IMR-90 (cell line): ENCODE results near the gene RNF2. TPM values are rescaled to one million over a fixed set of nuclear protein-coding genes. Genes with fewer than 3 reads are reported as not detected.

Experiments
- ATAC-seq: fragments of 200-7000 bp; cut with Tn5 transposase; 2 replicates; pipeline ENCODE4 v1.9.1; 2020; ENCODE audit warnings: low read depth, mild to moderate bottlenecking, moderate library complexity
- BruUV-seq: library from RNA; stranded (reverse); fragments of 400-500 nt; replicated peaks from 2 replicates; lab custom pipeline; 2021; lab: Mats Ljungman, UMichigan
- CTCF ChIA-PET: fragments of 300-600 bp; formaldehyde crosslinking; extraction: SDS; loops from one replicate; lab custom pipeline; 2021; ENCODE audit warnings: antibody characterized with exemption; lab: Yijun Ruan, JAX
- POLR2A ChIA-PET: fragments of 300-600 bp; sonication (Branson Sonifier 250); formaldehyde crosslinking; loops from one replicate; lab custom pipeline; 2022; ENCODE audit warnings: antibody characterized with exemption; ENCODE audit not compliant: unreplicated experiment; lab: Charles Lee
- DNase-seq: peaks from one replicate; pipeline ENCODE4 v3.0.0; 2013
- H2AFZ ChIP-seq: replicated peaks from 2 replicates; pipeline ENCODE3; 2013; ENCODE audit warnings: low read length, mild to moderate bottlenecking; ENCODE audit not compliant: poor library complexity
- H2AK5ac ChIP-seq: 2 replicates; pipeline ENCODE4 v1.6.1; 2013; ENCODE audit warnings: low read depth, low read length, inconsistent platforms
- H2AK9ac ChIP-seq: replicated peaks from 2 replicates; pipeline ENCODE3; 2013; ENCODE audit warnings: mild to moderate bottlenecking, low read depth, low read length, moderate library complexity; ENCODE audit not compliant: poor library complexity
- H2BK120ac ChIP-seq: 2 replicates; pipeline ENCODE4 v1.6.1; 2013; ENCODE audit warnings: low read depth, low read length, inconsistent platforms
- H2BK15ac ChIP-seq: 3 replicates; pipeline ENCODE4 v1.6.1; 2013; ENCODE audit warnings: low read depth, low read length, inconsistent platforms
- H2BK20ac ChIP-seq: 2 replicates; pipeline ENCODE4 v1.6.1; 2013; ENCODE audit warnings: low read depth, mild to moderate bottlenecking, inconsistent platforms, low read length, moderate library complexity
- H2BK5ac ChIP-seq: 2 replicates; pipeline ENCODE4 v1.6.1; 2013; ENCODE audit warnings: mild to moderate bottlenecking, low read depth, low read length, inconsistent platforms; ENCODE audit not compliant: poor library complexity, severe bottlenecking
- H3K14ac ChIP-seq: replicated peaks from 2 replicates; pipeline ENCODE4 v1.6.1; 2013; ENCODE audit warnings: low read depth, low read length, inconsistent platforms
- H3K18ac ChIP-seq: 2 replicates; pipeline ENCODE4 v1.6.1; 2013; ENCODE audit warnings: low read depth, low read length, control low read depth
- H3K23ac ChIP-seq: 2 replicates; pipeline ENCODE4 v1.6.1; 2013; ENCODE audit warnings: low read depth, low read length, inconsistent platforms
- H3K27ac ChIP-seq: 2 replicates; pipeline ENCODE4 v1.5.1; 2013; ENCODE audit warnings: mild to moderate bottlenecking, control low read depth, low read length; ENCODE audit not compliant: insufficient read depth
- H3K27me3 ChIP-seq: 2 replicates; pipeline ENCODE4 v1.6.1; 2013; ENCODE audit warnings: low read length; ENCODE audit not compliant: control insufficient read depth, insufficient read depth
- H3K36me3 ChIP-seq: 2 replicates; pipeline ENCODE4 v1.6.1; 2013; ENCODE audit warnings: low read length, mixed read lengths; ENCODE audit not compliant: control insufficient read depth, insufficient read depth
- H3K4ac ChIP-seq: 2 replicates; pipeline ENCODE4 v1.6.1; 2013; ENCODE audit warnings: low read depth, low read length, inconsistent platforms
- H3K4me1 ChIP-seq: 2 replicates; pipeline ENCODE4 v1.6.1; 2013; ENCODE audit warnings: low read length, mixed read lengths; ENCODE audit not compliant: control insufficient read depth, insufficient read depth
- H3K4me2 ChIP-seq: 2 replicates; pipeline ENCODE4 v1.6.1; 2013; ENCODE audit warnings: low read depth, mild to moderate bottlenecking, control low read depth, low read length, moderate library complexity
- H3K4me3 ChIP-seq: 2 replicates; pipeline ENCODE4 v1.5.1; 2013; ENCODE audit warnings: low read depth, mild to moderate bottlenecking, control low read depth, low read length, moderate library complexity; ENCODE audit not compliant: insufficient read depth
- H3K56ac ChIP-seq: 2 replicates; pipeline ENCODE4 v1.6.1; 2013; ENCODE audit warnings: low read length, inconsistent platforms; ENCODE audit not compliant: insufficient read depth; ENCODE audit errors: extremely low read depth
- H3K79me1 ChIP-seq, 2 experiments: 2 replicates each; pipeline ENCODE4 v1.6.1; 2013; ENCODE audit warnings: low read length in 2 of 2, inconsistent platforms in 1 of 2, low read depth in 1 of 2
- H3K9ac ChIP-seq: 2 replicates; pipeline ENCODE4 v1.6.1; 2013; ENCODE audit warnings: low read depth, low read length, control low read depth
- H3K9me1 ChIP-seq: 2 replicates; pipeline ENCODE4 v1.6.1; 2013; ENCODE audit warnings: low read length, inconsistent platforms; ENCODE audit not compliant: insufficient read depth
- H3K9me3 ChIP-seq: 2 replicates; pipeline ENCODE4 v1.6.1; 2013; ENCODE audit warnings: low read length; ENCODE audit not compliant: control insufficient read depth, insufficient read depth
- H4K20me1 ChIP-seq: 2 replicates; pipeline ENCODE4 v1.6.1; 2013; ENCODE audit warnings: low read length, inconsistent platforms; ENCODE audit not compliant: insufficient read depth
- H4K5ac ChIP-seq: 2 replicates; pipeline ENCODE4 v1.6.1; 2013; ENCODE audit warnings: mild to moderate bottlenecking, low read depth, low read length, control low read depth
- H4K8ac ChIP-seq, 2 experiments: 2 replicates each; pipeline ENCODE4 v1.6.1; 2013; ENCODE audit warnings: low read depth in 2 of 2, low read length in 2 of 2, control low read depth in 1 of 2, inconsistent platforms in 1 of 2
- H4K91ac ChIP-seq: 2 replicates; pipeline ENCODE4 v1.6.1; 2013; ENCODE audit warnings: low read depth, low read length, inconsistent platforms; ENCODE audit not compliant: insufficient read depth
- BHLHE40 ChIP-seq: fragments of 150-350 bp; IDR thresholded peaks from 2 replicates; pipeline ENCODE4 v1.6.1; 2016; ENCODE audit warnings: mild to moderate bottlenecking, low read depth, low read length
- CEBPB ChIP-seq: IDR thresholded peaks from 2 replicates; pipeline ENCODE4 v1.6.1; 2012; ENCODE audit warnings: low read depth, low read length, improper control_type of control experiment
- CHD1 ChIP-seq: IDR thresholded peaks from 2 replicates; pipeline ENCODE4 v1.6.1; 2012; ENCODE audit warnings: low read depth, low read length, improper control_type of control experiment
- CTCF ChIP-seq: conservative IDR thresholded peaks from 2 replicates; pipeline ENCODE4 v1.5.1; 2012; ENCODE audit warnings: mild to moderate bottlenecking, low read depth, low read length, improper control_type of control experiment
- ELK1 ChIP-seq: fragments of 150-350 bp; IDR thresholded peaks from 2 replicates; pipeline ENCODE4 v1.6.1; 2016; ENCODE audit warnings: low read depth, mild to moderate bottlenecking, low read length, moderate library complexity, borderline replicate concordance
- FOS ChIP-seq: fragments of 150-350 bp; IDR thresholded peaks from 2 replicates; pipeline ENCODE4 v1.6.1; 2016; ENCODE audit warnings: low read depth, low read length
- MAFK ChIP-seq: IDR thresholded peaks from 2 replicates; pipeline ENCODE4 v1.6.1; 2012; ENCODE audit warnings: low read depth, low read length, improper control_type of control experiment
- MAZ ChIP-seq: IDR thresholded peaks from 2 replicates; pipeline ENCODE4 v1.6.1; 2012; ENCODE audit warnings: low read depth, mild to moderate bottlenecking, low read length, improper control_type of control experiment, moderate library complexity, borderline replicate concordance
- MXI1 ChIP-seq: IDR thresholded peaks from 2 replicates; pipeline ENCODE4 v1.6.1; 2012; ENCODE audit warnings: low read depth, mild to moderate bottlenecking, low read length, moderate library complexity, borderline replicate concordance
- NFE2L2 ChIP-seq: fragments of 150-350 bp; IDR thresholded peaks from 2 replicates; pipeline ENCODE4 v1.6.1; 2016; ENCODE audit warnings: low read depth, mild to moderate bottlenecking, low read length
- POLR2A ChIP-seq: IDR thresholded peaks from 2 replicates; pipeline ENCODE4 v1.6.1; 2012; ENCODE audit warnings: mild to moderate bottlenecking, low read depth, low read length
- RAD21 ChIP-seq: IDR thresholded peaks from 2 replicates; pipeline ENCODE4 v1.6.1; 2012; ENCODE audit warnings: low read length, improper control_type of control experiment
- RCOR1 ChIP-seq: IDR thresholded peaks from 2 replicates; pipeline ENCODE4 v1.6.1; 2012; ENCODE audit warnings: mild to moderate bottlenecking, low read length, improper control_type of control experiment; ENCODE audit not compliant: insufficient replicate concordance
- RFX5 ChIP-seq: IDR thresholded peaks from 2 replicates; pipeline ENCODE4 v1.8.0; 2012; ENCODE audit warnings: low read depth, mild to moderate bottlenecking, low read length, moderate library complexity
- SMC3 ChIP-seq: fragments of 150-350 bp; IDR thresholded peaks from 2 replicates; pipeline ENCODE4 v1.6.1; 2016; ENCODE audit warnings: low read depth, mild to moderate bottlenecking, antibody characterized with exemption, low read length, moderate library complexity
- USF2 ChIP-seq: fragments of 150-350 bp; IDR thresholded peaks from 2 replicates; pipeline ENCODE4 v1.6.1; 2017; ENCODE audit warnings: mild to moderate bottlenecking, antibody characterized with exemption, low read length, low read depth
- WGBS, 2 experiments: methylation state at CpG; one replicate each; pipeline versions ENCODE4 v1.1.5 to v1.1.7; 2013; ENCODE audit warnings: missing lambda C conversion rate in 2 of 2; ENCODE audit not compliant: insufficient read length in 1 of 2; ENCODE audit errors: extremely low coverage in 2 of 2; 5-methylcytosine and 5-hydroxymethylcytosine counted together
- dilution Hi-C: fragments of 300-500 bp; cut with HindIII; formaldehyde crosslinking; loops from one replicate; pipeline ENCODE4 v1.14.3; 2018; ENCODE audit warnings: low sequenced_read_pairs; ENCODE audit not compliant: unreplicated experiment
- in situ Hi-C: fragments of 300-500 bp; cut with MboI; formaldehyde crosslinking; loops from 3 replicates; pipeline ENCODE4 v1.14.3; 2019; ENCODE audit warnings: low sequenced_read_pairs, inconsistent platforms, mixed read lengths
- intact Hi-C: fragments of 100-400 bp; cut with micrococcal nuclease; formaldehyde crosslinking; loops from 2 replicates; pipeline ENCODE4 v1.10.0; 2022
- polyA plus RNA-seq, 3 experiments: library from polyadenylated mRNA; depleted of rRNA; stranded (reverse); fragments of >200 nt; gene quantifications; 2 replicates each; pipeline ENCODE4 v1.2.3, GENCODE V29; 2012; ENCODE audit warnings: low replicate concordance in 1 of 3
- total RNA-seq: library from RNA; depleted of rRNA; stranded (reverse); fragments of >200 nt; gene quantifications from 2 replicates; pipeline ENCODE4 v1.2.3, GENCODE V29; 2012

Gene RNF2
- total and polyA plus RNA-seq, 2 of the 4 experiments (the other 2 are of a cell fraction): 22.6 to 48.8 TPM

- dilution Hi-C loops: no loop called here
- H2AK9ac ChIP-seq: no peak overlapping the region
- H3K27me3 ChIP-seq: no peaks in the 10 kb centered on the region
- H4K8ac ChIP-seq: no peak overlapping the region
- no TSS peak for BruUV-seq
- H2BK5ac ChIP-seq: no peak overlapping the region
- no peaks in the 10 kb centered on the region for H3K79me1 ChIP-seq
- POLR2A ChIA-PET: no interaction called here
- CTCF ChIA-PET: interaction anchor here (1.0 kb wide), 1 partner anchor 86 kb away, joined by 4 read pairs; no protein-coding TSS in a partner anchor
- no peaks in the 10 kb centered on the region for H3K36me3 ChIP-seq
- H3K4me1 ChIP-seq: peaks cover 6% of the 10 kb centered on the region; the same call in 1 of the 2 replicates
- H4K91ac ChIP-seq: no peak overlapping the region
- intact Hi-C loops: no loop called here
- H3K56ac ChIP-seq: no peak overlapping the region
- TF ChIP-seq MXI1 (no peak), NFE2L2 (no peak), CTCF (no peak), POLR2A (no peak), SMC3 (no peak), MAFK (no peak), RCOR1 (no peak), CHD1 (no peak), MAZ (no peak), ELK1 (no peak), BHLHE40 (no peak), CEBPB (no peak), RAD21 (no peak), USF2 (no peak), FOS (no peak), RFX5 (no peak)
- no peak overlapping the region for H2BK120ac ChIP-seq
- no peak overlapping the region for H2BK20ac ChIP-seq
- no peaks in the 10 kb centered on the region for H4K20me1 ChIP-seq
- no peak overlapping the region for H3K27ac ChIP-seq
- H2BK15ac ChIP-seq: no peak overlapping the region
- ATAC-seq: no peak
- H3K14ac ChIP-seq: 0 out of 2 replicates have a peak overlapping the region, but pooled peaks have one; percentile 7
- H3K18ac ChIP-seq: no peak overlapping the region
- no peak overlapping the region for H2AFZ ChIP-seq
- H3K4me2 ChIP-seq: no peak overlapping the region
- no peaks in the 10 kb centered on the region for H3K9me3 ChIP-seq
- no peak overlapping the region for H3K23ac ChIP-seq
- DNase-seq: no peak
- WGBS, 2 experiments: 67% methylated on average over 1 of the region's 3 CpGs; no CpG with 5 or more reads in 1 of the 2 experiments
- peaks cover 9% of the 10 kb centered on the region for H3K9me1 ChIP-seq
- H4K5ac ChIP-seq: no peak overlapping the region
- in situ Hi-C loops: no loop called here
- H3K4ac ChIP-seq: no peak overlapping the region
- no peak overlapping the region for H3K9ac ChIP-seq
- H3K4me3 ChIP-seq: no peak overlapping the region
- no peak overlapping the region for H2AK5ac ChIP-seq
These were observed 29.7 kb upstream of the RNF2 start for GRCh38 chr1:185015631-185016030.
